Thyroid gland (tissue), 4 donors: ENCODE results near the gene ZNF648. TPM values are rescaled to one million over a fixed set of nuclear protein-coding genes. Genes with fewer than 3 reads are reported as not detected.

ENCODE experiments used
- DNase-seq, 2 donors: peaks; one replicate each; pipeline ENCODE4 v3.0.0-alpha.2; 2019
- H3K27ac ChIP-seq, 3 donors: fragments of 200-600 bp; sonication (generic); 1 replicate in 2 of 3; 2 replicates in 1 of 3; pipeline ENCODE4 v1.5.1; 2016 to 2019; ENCODE audit warnings: mild to moderate bottlenecking in 1 of 3, moderate library complexity in 1 of 3
- H3K27me3 ChIP-seq: fragments of 200-600 bp; sonication (generic); one replicate; pipeline ENCODE4 v1.5.1; 2019
- H3K36me3 ChIP-seq, 2 donors: fragments of 200-600 bp; sonication (generic); one replicate each; pipeline ENCODE4 v1.5.1; 2016 to 2019
- H3K4me1 ChIP-seq, 2 donors: fragments of 200-600 bp; sonication (generic); one replicate each; pipeline ENCODE4 v1.5.1; 2017 to 2019
- H3K4me3 ChIP-seq, 3 donors: fragments of 200-600 bp; sonication (generic); replicated peaks in 1 of 3; 1 replicate in 2 of 3; 2 replicates in 1 of 3; pipeline ENCODE4 v1.5.1; 2016; ENCODE audit warnings: mild to moderate bottlenecking in 1 of 3
- H3K9me3 ChIP-seq: fragments of 200-600 bp; sonication (generic); one replicate; pipeline ENCODE4 v1.5.1; 2017
- CTCF ChIP-seq, 6 experiments: fragments of 200-600 bp in 3 of 6; fragments of 450-650 bp in 3 of 6; sonication (generic) in 3 of 6; IDR thresholded peaks; one replicate each; pipeline ENCODE4 v1.5.1; 2016 to 2019; ENCODE audit warnings: antibody characterized with exemption in 6 of 6, mild to moderate bottlenecking in 2 of 6, inconsistent platforms in 1 of 6, moderate library complexity in 1 of 6
- POLR2A ChIP-seq, 2 donors: fragments of 450-650 bp; IDR thresholded peaks; one replicate each; pipeline ENCODE4 v1.6.1; 2017; ENCODE audit warnings: antibody characterized with exemption in 2 of 2, mild to moderate bottlenecking in 2 of 2, moderate library complexity in 1 of 2
- WGBS, 2 donors: methylation state at CpG; one replicate each; pipeline ENCODE4 v1.1.5; 2017; 5-methylcytosine and 5-hydroxymethylcytosine counted together
- intact Hi-C: fragments of 100-400 bp; cut with DNase I; formaldehyde crosslinking; loops from one replicate; pipeline ENCODE4 v1.15.1; 2023
- total RNA-seq, 4 donors: library from RNA; depleted of rRNA; stranded (reverse); fragments of >200 nt; gene quantifications; one replicate each; pipeline ENCODE4 v1.2.3, GENCODE V29; 2016

ZNF648 gene
- total RNA-seq, 4 donors from 2014 or later: 0.24 TPM; not detected in 3

- intact Hi-C loops: loop anchor here (5.0 kb wide), 1 partner anchor 579 kb away; no protein-coding TSS in a partner anchor
- Histone ChIP-seq H3K9me3 (no peaks in the 10 kb centered on the region), H3K36me3 (no peaks in the 10 kb centered on the region), H3K27ac (no peak overlapping the region), H3K27me3 (no peaks in the 10 kb centered on the region), H3K4me3 (no peak overlapping the region), H3K4me1 (no peaks in the 10 kb centered on the region)
- no peak for DNase-seq
- no peak for TF ChIP-seq POLR2A (IDR thresholded peaks at IDR 0.05)
- TF ChIP-seq CTCF (IDR thresholded peaks at IDR 0.05): no peak
- WGBS, 2 donors: 44 to 46% methylated on average over 17 to 30 of the region's 80 CpGs
These were observed 4.7 kb downstream of the ZNF648 start for GRCh38 chr1:182056601-182057366.

GRCh38 chr1:182054698-182055326 is 6.7 kb downstream of the ZNF648 start:
- H3K27ac ChIP-seq: no peak overlapping the region
- H3K4me3 ChIP-seq: no peak overlapping the region
- no peaks in the 10 kb centered on the region for H3K36me3 ChIP-seq
- WGBS, 2 donors: 51% methylated on average over 4 of the region's 4 CpGs
- no peaks in the 10 kb centered on the region for H3K4me1 ChIP-seq
- H3K9me3 ChIP-seq: no peaks in the 10 kb centered on the region
- TF ChIP-seq POLR2A (IDR thresholded peaks at IDR 0.05) (no peak), CTCF (IDR thresholded peaks at IDR 0.05) (peak in 5 of 6 experiments; percentile 35 to 65 (median 54))
- intact Hi-C loops: loop anchor here (5.0 kb wide), 1 partner anchor 578 kb away; no protein-coding TSS in a partner anchor
- DNase-seq: peak; percentile 53 to 67
- H3K27me3 ChIP-seq: no peaks in the 10 kb centered on the region

DNA sequence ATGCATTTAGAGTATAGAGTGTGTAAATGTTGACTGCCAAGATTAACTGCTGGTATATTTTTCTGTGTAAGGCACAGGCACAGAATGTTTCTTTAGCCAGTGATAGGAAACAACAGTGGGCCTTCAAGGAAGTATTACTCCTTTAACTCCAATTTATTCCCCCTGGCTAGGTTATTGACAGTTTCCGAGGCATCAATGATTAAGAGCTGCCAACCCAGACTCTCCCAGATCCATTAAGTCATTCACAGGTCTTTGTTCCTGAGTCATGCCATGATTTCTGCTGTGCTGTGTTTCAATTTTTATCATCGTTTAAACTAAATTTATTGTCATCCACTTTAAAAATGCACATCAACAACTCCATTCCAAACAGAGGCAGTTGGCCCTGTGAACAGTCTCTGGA is 9.2 kb downstream of the ZNF648 start:
- Histone ChIP-seq H3K4me3 (no peak overlapping the region), H3K4me1 (no peaks in the 10 kb centered on the region), H3K36me3 (no peaks in the 10 kb centered on the region), H3K27me3 (no peaks in the 10 kb centered on the region), H3K27ac (no peak overlapping the region), H3K9me3 (no peaks in the 10 kb centered on the region)
- TF ChIP-seq POLR2A (IDR thresholded peaks at IDR 0.05) (no peak), CTCF (IDR thresholded peaks at IDR 0.05) (no peak)
- DNase-seq: no peak
- WGBS, 2 donors: 93 to 96% methylated on average over 2 of the region's 2 CpGs
- intact Hi-C loops: no loop called here

DNA sequence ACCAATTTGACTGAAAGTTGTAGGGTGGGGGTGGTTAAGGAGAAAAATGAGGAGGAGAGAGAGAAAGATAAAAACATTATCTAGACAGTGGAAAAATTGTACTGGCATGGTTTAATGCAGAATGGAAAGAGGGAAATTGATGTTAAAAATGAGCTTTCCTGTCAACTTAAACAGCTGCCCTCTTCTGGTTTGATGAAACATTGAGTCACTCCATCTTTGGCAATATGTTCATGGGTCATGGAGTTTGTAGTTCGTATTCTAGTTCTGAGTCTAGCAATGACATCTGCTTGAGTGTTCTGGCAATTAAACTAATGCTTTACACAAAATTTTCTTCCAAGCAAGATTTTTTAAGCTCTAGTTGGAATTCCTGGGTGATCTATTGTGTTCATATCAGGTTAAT is 9.6 kb downstream of the ZNF648 start:
- Histone ChIP-seq H3K4me3 (no peak overlapping the region), H3K4me1 (no peaks in the 10 kb centered on the region), H3K27me3 (no peaks in the 10 kb centered on the region), H3K27ac (no peak overlapping the region), H3K9me3 (no peaks in the 10 kb centered on the region), H3K36me3 (no peaks in the 10 kb centered on the region)
- no peak for DNase-seq
- TF ChIP-seq POLR2A (IDR thresholded peaks at IDR 0.05): no peak
- no peak for TF ChIP-seq CTCF (IDR thresholded peaks at IDR 0.05)
- intact Hi-C loops: no loop called here
- WGBS, 2 donors: 34 to 69% methylated on average over 1 of the region's 1 CpG
